Measurements from ENCODE around the gene SLC25A19. TPM values are rescaled to one million over a fixed set of nuclear protein-coding genes. Genes with fewer than 3 reads are reported as not detected.

Gene SLC25A19
- total and polyA plus RNA-seq, 3 donors from 2014 or later = 34.3 to 98.0 (median 44.6) TPM

DNA sequence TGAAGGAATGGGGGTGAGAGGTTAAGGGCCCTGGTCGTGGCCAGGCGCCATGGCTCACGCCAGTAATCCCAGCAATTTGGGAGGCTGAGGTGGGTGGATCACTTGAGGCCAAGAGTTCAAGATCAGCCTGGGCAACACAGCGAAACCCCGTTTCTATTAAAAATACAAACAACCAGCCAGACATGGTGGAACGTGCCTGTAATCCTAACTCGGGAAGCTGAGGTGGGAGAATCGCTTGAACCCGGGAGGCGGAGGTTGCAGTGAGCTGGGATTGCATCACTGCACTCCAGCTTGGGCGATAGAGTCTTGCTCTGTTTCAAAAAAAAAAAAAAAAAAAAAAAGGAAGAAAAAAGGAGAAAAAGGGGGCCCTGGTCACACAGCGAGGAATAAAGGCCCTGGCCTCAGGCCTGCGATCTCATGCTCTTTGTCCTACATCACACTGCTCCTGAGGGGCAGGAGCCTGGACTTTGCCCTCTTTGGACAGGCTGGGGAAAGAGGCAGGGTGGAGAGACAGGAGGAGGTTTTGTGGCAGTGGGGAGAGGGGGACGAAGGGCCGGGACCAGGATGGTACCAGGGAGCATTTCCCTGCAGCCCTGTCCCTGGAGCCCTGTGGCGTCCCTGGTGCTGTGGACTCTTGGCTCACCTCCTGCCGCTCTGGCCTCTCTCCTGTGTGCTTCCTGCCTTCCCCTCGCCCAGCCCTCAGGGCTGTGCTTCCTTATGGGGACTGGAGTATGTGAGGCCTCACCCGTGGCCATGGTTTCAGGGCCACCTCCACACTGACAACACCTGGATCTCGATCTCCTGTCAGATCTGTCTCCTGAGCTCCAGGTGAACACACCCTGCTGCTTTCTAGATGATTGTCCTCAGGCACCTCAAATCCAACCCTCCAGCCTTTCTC lies 19.7 kb upstream of the SLC25A19 start:
- no peak for TF ChIP-seq POLR2A (IDR thresholded peaks at IDR 0.05)
- TF ChIP-seq, protein P1, sequence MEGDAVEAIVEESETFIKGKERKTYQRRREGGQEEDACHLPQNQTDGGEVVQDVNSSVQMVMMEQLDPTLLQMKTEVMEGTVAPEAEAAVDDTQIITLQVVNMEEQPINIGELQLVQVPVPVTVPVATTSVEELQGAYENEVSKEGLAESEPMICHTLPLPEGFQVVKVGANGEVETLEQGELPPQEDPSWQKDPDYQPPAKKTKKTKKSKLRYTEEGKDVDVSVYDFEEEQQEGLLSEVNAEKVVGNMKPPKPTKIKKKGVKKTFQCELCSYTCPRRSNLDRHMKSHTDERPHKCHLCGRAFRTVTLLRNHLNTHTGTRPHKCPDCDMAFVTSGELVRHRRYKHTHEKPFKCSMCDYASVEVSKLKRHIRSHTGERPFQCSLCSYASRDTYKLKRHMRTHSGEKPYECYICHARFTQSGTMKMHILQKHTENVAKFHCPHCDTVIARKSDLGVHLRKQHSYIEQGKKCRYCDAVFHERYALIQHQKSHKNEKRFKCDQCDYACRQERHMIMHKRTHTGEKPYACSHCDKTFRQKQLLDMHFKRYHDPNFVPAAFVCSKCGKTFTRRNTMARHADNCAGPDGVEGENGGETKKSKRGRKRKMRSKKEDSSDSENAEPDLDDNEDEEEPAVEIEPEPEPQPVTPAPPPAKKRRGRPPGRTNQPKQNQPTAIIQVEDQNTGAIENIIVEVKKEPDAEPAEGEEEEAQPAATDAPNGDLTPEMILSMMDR (IDR thresholded peaks at IDR 0.05) = no peak
- Histone ChIP-seq H3K4me3 (no peak overlapping the region), H3K4me1 (no peaks in the 10 kb centered on the region), H3K36me3 (ENCODE audit: low read depth, missing control alignments) (no peaks in the 10 kb centered on the region), H3K27me3 (no peaks in the 10 kb centered on the region), H3K27ac (no peak overlapping the region), H3K9me3 (no peaks in the 10 kb centered on the region)
- intact Hi-C loops (cut with DNase I; ENCODE audit: low total_unique reads) = no loop called here
- DNase-seq = no peak
- 68 to 85% methylated on average over 17 to 20 of the region's 20 CpGs for WGBS, 2 donors

- Histone ChIP-seq H3K27ac (no peak overlapping the region), H3K36me3 (ENCODE audit: low read depth, missing control alignments) (no peaks in the 10 kb centered on the region)
- intact Hi-C loops (cut with DNase I; ENCODE audit: low total_unique reads) = no loop called here
Observed at GRCh38 chr17:75307957-75308731, 18.9 kb upstream of the SLC25A19 start.

DNA sequence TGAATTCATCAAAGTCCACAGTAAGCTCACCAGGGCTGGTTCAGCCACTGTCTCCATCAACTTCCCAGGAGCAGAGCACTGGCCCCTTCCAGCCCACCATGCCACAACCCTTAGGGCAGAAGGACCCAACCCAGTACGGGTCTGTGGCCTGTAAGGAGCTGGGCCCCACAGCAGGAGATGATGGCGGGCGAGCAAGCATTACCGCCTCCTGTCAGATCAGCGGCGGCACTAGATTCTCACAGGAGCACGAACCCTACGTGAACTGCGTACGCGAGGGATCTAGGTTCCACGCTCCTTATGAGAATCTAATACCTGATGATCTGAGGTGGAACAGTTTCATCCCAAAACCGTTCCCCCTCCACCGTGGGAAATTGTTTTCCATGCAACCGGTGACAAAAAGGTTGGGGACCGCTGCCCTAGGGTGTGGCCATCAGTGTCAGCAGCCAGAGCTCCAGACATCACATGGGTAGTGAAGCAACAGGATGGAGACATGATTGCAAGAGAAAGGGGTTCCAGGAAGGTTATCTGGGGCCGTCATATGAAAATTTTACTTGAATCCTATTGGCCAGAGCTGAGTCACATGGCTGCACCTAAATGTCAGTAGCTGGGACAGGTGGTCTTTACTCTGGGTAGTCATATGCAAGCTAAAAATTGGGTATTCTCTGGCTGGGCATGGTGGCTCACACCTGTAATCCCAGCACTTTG lies 12.4 kb upstream of the SLC25A19 start:
- TF ChIP-seq, protein P1 (IDR thresholded peaks at IDR 0.05) = no peak
- TF ChIP-seq POLR2A (IDR thresholded peaks at IDR 0.05) = no peak
- Histone ChIP-seq H3K4me3 (no peak overlapping the region), H3K4me1 (no peaks in the 10 kb centered on the region), H3K27ac (no peak overlapping the region), H3K36me3 (ENCODE audit: low read depth, missing control alignments) (no peaks in the 10 kb centered on the region), H3K27me3 (no peaks in the 10 kb centered on the region), H3K9me3 (no peaks in the 10 kb centered on the region)
- intact Hi-C loops (cut with DNase I; ENCODE audit: low total_unique reads) = no loop called here
- WGBS, 2 donors = 87 to 89% methylated on average over 16 to 17 of the region's 17 CpGs
- DNase-seq = no peak

More at GRCh38 chr17:75307957-75308731, 18.9 kb upstream of the SLC25A19 start:
- no peak for DNase-seq
- Histone ChIP-seq H3K27me3 (no peaks in the 10 kb centered on the region), H3K9me3 (no peaks in the 10 kb centered on the region), H3K4me3 (no peak overlapping the region), H3K4me1 (no peaks in the 10 kb centered on the region)
- TF ChIP-seq, protein P1 (IDR thresholded peaks at IDR 0.05) = no peak
- no peak for TF ChIP-seq POLR2A (IDR thresholded peaks at IDR 0.05)
- 85 to 89% methylated on average over 12 to 13 of the region's 13 CpGs for WGBS, 2 donors

DNA sequence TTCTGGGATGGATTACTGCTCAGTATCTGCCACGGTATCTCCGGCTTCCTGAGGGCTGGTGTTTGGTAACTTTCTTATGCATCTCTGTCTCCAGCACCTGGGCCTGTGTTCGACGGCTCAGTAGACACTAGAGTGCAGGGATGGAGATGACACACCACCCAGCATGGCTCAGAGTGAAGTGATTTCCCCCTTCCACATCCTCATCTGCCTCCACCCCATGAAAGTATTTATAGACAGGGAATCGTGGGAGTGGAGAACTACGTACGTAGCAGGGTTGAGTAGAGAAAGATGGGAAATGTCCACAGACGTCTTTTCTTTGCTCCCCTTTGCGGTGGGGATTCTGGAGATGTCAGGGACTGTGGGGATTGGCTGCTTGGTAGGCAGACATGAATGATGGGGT lies 11.8 kb upstream of the SLC25A19 start:
- DNase-seq = no peak
- H3K27ac ChIP-seq = no peak overlapping the region
- H3K27me3 ChIP-seq = no peaks in the 10 kb centered on the region
- intact Hi-C loops (cut with DNase I; ENCODE audit: low total_unique reads) = no loop called here
- no peaks in the 10 kb centered on the region for H3K9me3 ChIP-seq
- H3K36me3 ChIP-seq (ENCODE audit: low read depth, missing control alignments) = no peaks in the 10 kb centered on the region
- 77 to 83% methylated on average over 9 of the region's 9 CpGs for WGBS, 2 donors
- H3K4me3 ChIP-seq = no peak overlapping the region
- TF ChIP-seq POLR2A (IDR thresholded peaks at IDR 0.05) = no peak
- peaks cover under 1% of the 10 kb centered on the region for H3K4me1 ChIP-seq

GRCh38 chr17:75300280-75300679 lies 11.0 kb upstream of the SLC25A19 start:
- Histone ChIP-seq H3K4me3 (no peak overlapping the region), H3K4me1 (peaks cover 8% of the 10 kb centered on the region), H3K36me3 (ENCODE audit: low read depth, missing control alignments) (no peaks in the 10 kb centered on the region), H3K27me3 (no peaks in the 10 kb centered on the region), H3K9me3 (no peaks in the 10 kb centered on the region), H3K27ac (no peak overlapping the region)
- no peak for TF ChIP-seq POLR2A (IDR thresholded peaks at IDR 0.05)
- TF ChIP-seq, protein P1 (IDR thresholded peaks at IDR 0.05) = no peak
- intact Hi-C loops (cut with DNase I; ENCODE audit: low total_unique reads) = no loop called here
- DNase-seq = no peak
- WGBS, 2 donors = 75 to 84% methylated on average over 7 of the region's 7 CpGs
